NCI-H1436 (cell line): Measurements from ENCODE around the gene ADISSP.

Experiments used
- DNase-seq: peaks from one replicate; lab custom pipeline; 2025; lab: John Stamatoyannopoulos, UW

The ADISSP gene

DNA sequence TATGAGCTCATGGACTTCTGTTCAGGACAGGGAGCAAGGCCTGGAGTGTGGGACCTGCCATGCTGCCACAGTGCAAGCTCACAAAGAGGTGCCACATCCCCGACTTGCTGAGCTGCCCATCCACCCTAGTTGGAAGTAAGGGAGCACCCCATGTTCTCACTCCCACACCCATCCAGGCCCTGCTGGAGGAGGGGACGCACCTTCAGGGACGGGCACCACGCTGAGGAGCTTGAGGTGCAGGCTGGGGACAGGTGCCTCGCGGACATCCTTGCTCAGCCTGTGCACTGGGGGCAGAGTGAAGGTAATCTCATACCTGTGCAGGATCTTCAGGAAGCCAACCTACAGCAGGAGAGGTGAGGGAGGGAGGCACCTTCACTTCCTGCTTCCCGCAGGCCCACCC lies 12.3 kb downstream of the ADISSP start:
- no peak for DNase-seq

DNA sequence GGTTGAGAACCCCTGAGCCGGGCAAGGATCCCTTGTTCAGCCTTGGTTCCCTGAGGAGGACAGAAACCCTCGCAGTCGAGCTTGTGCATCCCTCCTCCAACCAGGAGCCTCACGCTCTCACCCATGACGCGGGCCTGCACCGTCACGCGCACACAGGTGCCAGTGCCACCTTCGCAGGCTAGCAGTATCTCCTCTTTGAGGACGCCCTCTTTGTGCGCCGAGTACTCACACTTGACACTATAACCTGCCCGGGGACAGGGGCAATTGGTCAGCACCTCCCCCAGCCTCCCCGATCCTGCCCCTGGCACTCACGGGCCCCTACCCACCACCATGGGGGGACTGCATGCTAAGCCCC lies 13.3 kb downstream of the ADISSP start:
- DNase-seq = no peak

GRCh38 chr20:3753501-3754275 lies 13.9 kb downstream of the ADISSP start:
- no peak for DNase-seq

DNA sequence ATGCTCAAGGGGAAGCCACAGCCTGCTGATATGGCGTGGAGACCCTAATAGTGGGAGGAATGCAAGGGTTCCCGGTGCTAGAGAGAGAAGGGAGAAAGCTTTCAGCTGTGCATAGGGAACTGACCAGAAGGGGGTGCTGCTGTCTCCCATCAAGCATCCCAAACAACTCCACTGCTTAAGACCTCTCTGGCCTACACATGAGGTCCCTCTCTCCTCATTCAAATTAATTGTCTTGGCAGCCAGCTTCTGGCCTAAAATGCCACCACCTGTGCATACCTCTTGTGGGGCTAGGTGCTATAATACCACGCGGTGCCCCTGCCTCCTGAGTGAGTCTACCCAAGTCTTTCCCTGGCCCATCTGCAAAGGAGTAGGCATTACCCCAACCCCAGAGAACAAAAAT lies 14.5 kb downstream of the ADISSP start:
- peak; percentile 60 for DNase-seq

DNA sequence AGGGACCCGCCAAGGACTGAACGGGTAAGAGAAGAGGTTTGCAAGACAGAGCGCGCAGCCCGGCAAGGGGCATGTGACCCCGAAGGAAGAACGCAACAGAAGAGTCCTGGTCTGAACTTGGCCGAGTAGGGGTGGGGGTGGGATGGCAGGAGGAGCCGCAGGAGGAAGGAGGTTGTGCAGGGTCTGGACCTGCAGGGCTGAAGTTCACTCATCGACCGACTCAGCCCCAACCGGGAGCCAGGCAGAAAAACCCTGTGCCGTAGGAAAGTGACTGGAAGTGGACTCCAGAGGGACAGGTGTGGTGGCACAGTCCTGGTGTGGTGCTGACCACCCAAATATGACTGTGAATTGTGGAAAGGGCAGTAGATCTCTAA lies 15.2 kb downstream of the ADISSP start:
- DNase-seq = no peak

DNA sequence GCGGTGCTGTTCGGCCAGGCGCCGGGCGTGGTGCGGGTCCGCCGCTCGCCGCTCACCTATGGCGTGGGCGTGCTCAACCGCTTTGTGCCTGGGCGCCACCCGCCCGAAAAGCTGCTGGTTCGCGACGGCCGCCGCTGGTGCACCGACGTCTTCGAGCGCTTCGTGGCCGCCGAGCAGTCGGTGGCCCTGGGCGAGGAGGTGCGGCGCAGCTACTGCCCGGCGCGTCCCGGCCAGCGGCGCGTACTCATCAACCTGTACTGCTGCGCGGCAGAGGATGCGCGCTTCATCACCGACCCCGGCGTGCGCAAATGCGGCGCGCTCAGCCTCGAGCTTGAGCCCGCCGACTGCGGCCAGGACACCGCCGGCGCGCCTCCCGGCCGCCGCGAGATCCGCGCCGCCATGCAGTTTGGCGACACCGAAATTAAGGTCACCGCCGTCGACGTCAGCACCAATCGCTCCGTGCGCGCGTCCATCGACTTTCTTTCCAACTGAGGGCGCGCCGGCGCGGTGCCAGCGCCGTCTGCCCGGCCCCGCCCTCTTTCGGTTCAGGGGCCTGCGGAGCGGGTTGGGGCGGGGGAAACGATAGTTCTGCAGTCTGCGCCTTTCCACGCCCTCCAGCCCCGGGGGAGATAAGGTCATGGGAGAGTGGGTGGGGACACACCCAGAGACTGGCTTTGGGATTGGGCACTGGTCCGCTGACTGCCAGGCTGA lies 15.7 kb downstream of the ADISSP start:
- DNase-seq = peak; percentile 85

DNA sequence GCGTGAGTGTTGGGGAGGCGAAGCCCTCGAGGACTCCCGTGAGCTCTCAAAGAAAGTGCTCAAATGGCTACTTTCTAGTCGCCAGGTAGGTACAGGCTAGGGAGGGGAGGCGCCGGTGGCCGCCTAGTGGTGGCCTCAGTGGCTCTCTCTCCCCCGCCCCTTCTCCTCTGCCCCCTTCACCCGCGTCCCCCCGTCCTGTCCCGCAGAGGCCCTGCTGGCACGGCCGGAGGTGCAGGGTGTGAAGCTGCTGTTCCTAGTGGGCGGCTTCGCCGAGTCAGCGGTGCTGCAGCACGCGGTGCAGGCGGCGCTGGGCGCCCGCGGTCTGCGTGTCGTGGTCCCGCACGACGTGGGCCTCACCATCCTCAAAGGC lies 16.3 kb downstream of the ADISSP start:
- no peak for DNase-seq

- DNase-seq = peak; percentile 47
These were observed 17.6 kb downstream of the ADISSP start for GRCh38 chr20:3749689-3750531.

DNA sequence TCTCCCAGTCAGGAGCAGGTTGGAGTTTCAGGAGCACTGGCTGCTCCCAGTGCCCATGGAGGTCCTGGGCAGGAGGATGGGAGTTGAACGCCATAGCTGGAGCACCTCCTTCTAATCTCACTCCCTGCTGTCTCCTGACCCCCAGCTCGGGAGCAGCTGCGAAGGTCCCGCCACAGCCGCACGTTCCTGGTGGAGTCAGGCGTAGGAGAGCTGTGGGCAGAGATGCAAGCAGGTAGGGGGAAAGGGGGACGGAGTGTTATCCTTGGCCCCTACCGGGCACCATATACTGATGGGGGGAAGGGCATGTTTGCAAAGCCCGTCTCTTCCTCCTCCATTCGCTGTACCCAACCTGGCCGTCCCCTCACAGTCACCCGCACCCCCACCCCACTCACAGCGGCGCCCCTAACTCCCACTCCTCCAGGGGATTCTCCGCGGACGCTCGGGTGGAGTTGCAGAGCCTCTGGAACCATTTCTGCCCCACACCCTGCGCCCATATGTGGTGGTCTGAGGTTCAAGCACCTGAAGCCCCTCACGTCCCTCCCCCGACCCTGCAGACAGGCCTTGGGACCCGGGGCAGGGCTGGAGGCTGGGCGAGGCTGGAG lies 18.4 kb downstream of the ADISSP start:
- no peak for DNase-seq

DNA sequence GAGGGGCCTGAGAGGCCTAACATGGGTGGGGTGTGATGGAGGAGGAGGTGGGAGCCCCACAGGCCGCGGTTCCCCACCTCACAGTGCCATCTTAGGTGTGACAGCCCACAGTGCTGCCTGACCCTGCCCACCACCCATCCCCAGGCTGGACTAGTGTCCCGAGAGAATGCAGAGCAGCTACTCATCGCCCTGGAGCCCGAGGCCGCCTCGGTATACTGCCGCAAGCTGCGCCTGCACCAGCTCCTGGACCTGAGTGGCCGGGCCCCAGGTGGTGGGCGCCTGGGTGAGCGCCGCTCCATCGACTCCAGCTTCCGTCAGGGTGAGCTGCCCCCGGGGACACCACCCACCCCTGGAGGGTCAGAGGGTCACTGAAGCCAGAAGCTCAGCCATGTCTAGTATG lies 19.5 kb downstream of the ADISSP start:
- no peak for DNase-seq

- no peak for DNase-seq
These were observed 20.1 kb downstream of the ADISSP start for GRCh38 chr20:3747471-3747870.

- DNase-seq = no peak
These were observed 21.8 kb downstream of the ADISSP start for GRCh38 chr20:3745686-3746173.

DNA sequence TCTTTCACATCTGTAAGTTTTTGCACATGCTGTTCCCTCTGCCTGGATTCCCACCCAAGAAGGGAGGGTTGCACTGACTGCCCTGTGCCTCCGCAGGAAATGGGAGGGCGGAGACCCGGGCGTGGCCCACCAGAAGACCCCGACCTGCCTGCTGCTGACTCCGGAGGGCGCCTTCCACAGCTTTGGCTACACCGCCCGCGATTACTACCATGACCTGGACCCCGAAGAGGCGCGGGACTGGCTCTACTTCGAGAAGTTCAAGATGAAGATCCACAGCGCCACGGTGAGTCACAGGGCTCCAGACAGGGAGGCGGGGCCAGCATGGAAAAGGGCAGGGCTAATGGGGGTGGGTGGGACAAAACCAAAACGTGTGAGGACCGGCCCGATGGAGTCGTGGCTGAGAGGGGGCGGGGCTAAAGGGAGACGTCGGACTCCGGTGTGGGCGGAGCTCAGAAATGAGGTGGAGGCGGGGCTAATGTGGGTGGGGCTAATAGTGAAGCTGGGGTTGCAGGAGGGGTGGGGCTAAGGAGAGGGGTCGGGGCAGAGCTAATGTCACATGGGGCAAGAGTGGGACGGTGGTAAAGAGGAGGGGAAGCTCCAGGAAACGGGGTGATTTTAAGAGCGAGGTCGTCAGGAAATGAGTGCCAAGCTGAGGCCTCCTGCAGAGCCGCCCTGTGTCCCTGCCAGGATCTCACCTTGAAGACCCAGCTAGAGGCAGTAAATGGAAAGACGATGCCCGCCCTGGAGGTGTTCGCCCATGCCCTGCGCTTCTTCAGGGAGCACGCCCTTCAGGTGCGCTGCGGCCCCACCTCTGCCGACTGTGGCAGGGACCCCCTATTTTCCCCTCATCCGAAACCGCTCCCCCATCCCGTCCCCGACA lies 22.5 kb downstream of the ADISSP start:
- peak; percentile 32 for DNase-seq

- DNase-seq = no peak
These were observed 23.5 kb downstream of the ADISSP start for GRCh38 chr20:3744037-3744436.

DNA sequence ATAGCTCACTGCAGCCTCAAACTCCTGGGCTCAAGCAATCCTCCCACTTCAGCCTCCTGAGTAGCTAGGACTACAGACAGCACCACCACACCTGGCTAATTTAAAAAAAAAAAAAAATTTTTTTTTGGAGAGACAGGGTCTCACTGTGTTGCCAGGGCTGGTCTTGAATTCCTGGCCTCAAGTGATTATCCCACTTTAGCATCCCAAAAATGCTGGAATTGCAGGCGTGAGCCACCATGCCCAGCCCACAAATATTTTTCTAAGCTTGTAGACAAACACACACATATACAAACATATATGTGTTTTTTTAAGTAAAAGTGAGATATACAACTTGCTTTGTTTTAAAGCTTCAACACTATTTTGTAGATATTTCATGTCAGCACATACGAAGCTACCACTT lies 24.3 kb downstream of the ADISSP start:
- no peak for DNase-seq

- DNase-seq = no peak
These were observed 25.6 kb downstream of the ADISSP start for GRCh38 chr20:3741836-3742458.

DNA sequence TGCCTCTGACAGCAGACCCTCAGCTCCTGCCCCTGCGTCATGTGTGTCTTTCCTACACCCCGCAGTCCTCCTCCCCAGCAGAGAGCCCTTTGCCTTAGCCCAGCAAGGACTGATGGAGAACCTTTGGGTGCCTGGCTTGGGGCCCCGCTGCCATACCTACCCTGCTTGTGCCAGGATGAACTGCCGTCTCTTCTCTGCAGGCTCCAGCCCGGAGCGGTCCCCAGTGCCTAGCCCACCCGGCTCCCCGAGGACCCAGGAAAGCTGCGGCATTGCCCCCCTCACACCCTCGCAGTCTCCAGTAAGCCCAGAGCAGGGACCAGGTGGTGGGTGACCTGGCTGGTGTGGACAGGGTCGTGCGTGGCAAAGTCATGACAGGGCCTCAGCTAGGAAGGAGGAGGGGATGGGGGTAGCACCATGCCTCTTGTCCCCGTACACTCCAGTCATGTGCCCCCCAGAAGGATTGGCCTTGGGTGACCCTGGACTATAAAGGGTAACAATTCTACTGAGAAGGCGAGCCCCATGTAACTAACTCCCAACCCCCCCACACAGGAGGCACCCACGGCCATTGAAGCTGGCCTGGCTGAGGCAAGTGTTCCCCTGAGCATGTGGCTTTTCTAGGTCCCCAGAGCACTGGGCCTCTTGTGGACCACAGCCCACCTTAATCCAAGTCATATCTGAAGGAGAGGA lies 26.8 kb downstream of the ADISSP start:
- no peak for DNase-seq

GRCh38 chr20:3739926-3740451 lies 27.6 kb downstream of the ADISSP start:
- DNase-seq = no peak

- DNase-seq = no peak
These were observed 28.3 kb downstream of the ADISSP start for GRCh38 chr20:3739054-3739925.
